Measurements from ENCODE around the gene SYNE1.

GRCh38 chr6:152531659-152532058 is 105.5 kb downstream of the SYNE1 start:
- TF ChIP-seq CTCF (IDR thresholded peaks at IDR 0.05; ENCODE audit: control extremely low read depth in 1 of 3, insufficient read depth in 1 of 3, low read depth in 1 of 3, low read length in 3 of 3) (no peak), CEBPB (IDR thresholded peaks at IDR 0.05; ENCODE audit: low read depth, low read length) (no peak), SIN3A (conservative IDR thresholded peaks at IDR 0.05 in 1 of 2, IDR thresholded peaks at IDR 0.05 in 1 of 2; ENCODE audit: low read depth in 1 of 2, low read length in 2 of 2) (no peak)

Data from H1 (cell line).